Stimulated activated naive CD8-positive, alpha-beta T cell treated with anti-CD3 and anti-CD28 coated beads, Interleukin-15, amount 100 ng/mL, for 72 hours (primary cell): ENCODE data around the gene MISP.
A peak's percentile ranks its signal among the peaks of the same experiment; 100 is the strongest.

Experiments
- ATAC-seq: fragments of 150-1000 bp; cut with Tn5 transposase; 2 replicates; pipeline ENCODE4 v1.10.0; 2021; ENCODE audit warnings: mild to moderate bottlenecking, moderate library complexity
- DNase-seq, 2 donors: peaks; one replicate each; pipeline ENCODE4 v3.0.0; 2021 to 2022
- H3K27ac Mint-ChIP-seq, 2 donors: one replicate each; pipeline ENCODE4 v1.8.0; 2022; ENCODE audit warnings: mild to moderate bottlenecking in 2 of 2, mixed read lengths in 2 of 2, moderate library complexity in 2 of 2
- H3K27me3 Mint-ChIP-seq: one replicate; pipeline ENCODE4 v1.8.0; 2022; ENCODE audit warnings: mixed read lengths
- H3K4me1 Mint-ChIP-seq: one replicate; pipeline ENCODE4 v1.8.0; 2022; ENCODE audit warnings: mild to moderate bottlenecking, mixed read lengths
- H3K4me3 Mint-ChIP-seq, 2 donors: one replicate each; pipeline ENCODE4 v1.8.0; 2022; ENCODE audit warnings: mild to moderate bottlenecking in 2 of 2, mixed read lengths in 2 of 2, moderate library complexity in 1 of 2
- H3K9me3 Mint-ChIP-seq, 2 donors: one replicate each; pipeline ENCODE4 v1.8.0; 2022; ENCODE audit warnings: mixed read lengths in 2 of 2

MISP gene

GRCh38 chr19:771332-771785 is 20.4 kb downstream of the MISP start:
- Mint-ChIP-seq H3K27ac (no peak overlapping the region), H3K9me3 (no peaks in the 10 kb centered on the region), H3K4me3 (no peak overlapping the region), H3K4me1 (peaks cover 5% of the 10 kb centered on the region), H3K27me3 (peaks cover 15% of the 10 kb centered on the region)
- ATAC-seq (peak; percentile 80), DNase-seq (peak; percentile 28 to 53)

GRCh38 chr19:772063-772462 is 21.2 kb downstream of the MISP start:
- Mint-ChIP-seq H3K4me1 (peaks cover 5% of the 10 kb centered on the region), H3K27ac (no peak overlapping the region), H3K9me3 (no peaks in the 10 kb centered on the region), H3K4me3 (no peak overlapping the region), H3K27me3 (peaks cover 12% of the 10 kb centered on the region)
- ATAC-seq (no peak), DNase-seq (no peak)

- H3K4me1 Mint-ChIP-seq, result peaks cover 5% of the 10 kb centered on the region
- no peaks in the 10 kb centered on the region for H3K9me3 Mint-ChIP-seq
- peaks cover 8% of the 10 kb centered on the region for H3K27me3 Mint-ChIP-seq
- no peak overlapping the region for H3K27ac Mint-ChIP-seq
- no peak overlapping the region for H3K4me3 Mint-ChIP-seq
- ATAC-seq (no peak), DNase-seq (no peak)
Measured at GRCh38 chr19:772730-773436, 22.0 kb downstream of the MISP start.

- H3K27ac Mint-ChIP-seq, result no peak overlapping the region
- no peaks in the 10 kb centered on the region for H3K4me1 Mint-ChIP-seq
- no peaks in the 10 kb centered on the region for H3K9me3 Mint-ChIP-seq
- no peak overlapping the region for H3K4me3 Mint-ChIP-seq
- peaks cover 15% of the 10 kb centered on the region for H3K27me3 Mint-ChIP-seq
- ATAC-seq (no peak), DNase-seq (no peak)
Measured at GRCh38 chr19:776549-776948, 25.6 kb downstream of the MISP start.

GRCh38 chr19:778910-779653 is 28.2 kb downstream of the MISP start:
- no peak for ATAC-seq
- Mint-ChIP-seq H3K9me3 (no peaks in the 10 kb centered on the region), H3K4me3 (no peak overlapping the region), H3K4me1 (no peaks in the 10 kb centered on the region), H3K27ac (no peak overlapping the region), H3K27me3 (peaks cover 7% of the 10 kb centered on the region)
- no peak for DNase-seq

- H3K27me3 Mint-ChIP-seq, result peaks cover 7% of the 10 kb centered on the region
- no peaks in the 10 kb centered on the region for H3K4me1 Mint-ChIP-seq
- DNase-seq, result no peak
- no peak overlapping the region for H3K4me3 Mint-ChIP-seq
- no peak for ATAC-seq
- H3K9me3 Mint-ChIP-seq, result no peaks in the 10 kb centered on the region
- H3K27ac Mint-ChIP-seq, result no peak overlapping the region
Measured at GRCh38 chr19:780935-781334, 30.0 kb downstream of the MISP start.

- DNase-seq, result no peak
- no peak overlapping the region for H3K4me3 Mint-ChIP-seq
- no peak for ATAC-seq
- H3K4me1 Mint-ChIP-seq, result no peaks in the 10 kb centered on the region
- H3K27me3 Mint-ChIP-seq, result peaks cover 7% of the 10 kb centered on the region
- no peak overlapping the region for H3K27ac Mint-ChIP-seq
- H3K9me3 Mint-ChIP-seq, result no peaks in the 10 kb centered on the region
Measured at GRCh38 chr19:781800-782184, 30.9 kb downstream of the MISP start.

GRCh38 chr19:782185-782877 is 31.4 kb downstream of the MISP start:
- Mint-ChIP-seq H3K9me3 (no peaks in the 10 kb centered on the region), H3K4me3 (no peak overlapping the region), H3K27me3 (peaks cover 7% of the 10 kb centered on the region), H3K27ac (no peak overlapping the region), H3K4me1 (no peaks in the 10 kb centered on the region)
- no peak for DNase-seq
- no peak for ATAC-seq

- DNase-seq (no peak), ATAC-seq (no peak)
- Mint-ChIP-seq H3K9me3 (no peaks in the 10 kb centered on the region), H3K4me3 (no peak overlapping the region), H3K4me1 (no peaks in the 10 kb centered on the region), H3K27me3 (peaks cover 7% of the 10 kb centered on the region), H3K27ac (no peak overlapping the region)
Measured at GRCh38 chr19:782878-783668, 32.2 kb downstream of the MISP start.

GRCh38 chr19:784541-784940 is 33.6 kb downstream of the MISP start:
- DNase-seq (no peak), ATAC-seq (no peak)
- Mint-ChIP-seq H3K27ac (peak overlapping the region in 1 of 2 donors; percentile 42), H3K27me3 (peaks cover 9% of the 10 kb centered on the region), H3K4me3 (no peak overlapping the region), H3K9me3 (no peaks in the 10 kb centered on the region), H3K4me1 (no peaks in the 10 kb centered on the region)

- H3K4me3 Mint-ChIP-seq, result no peak overlapping the region
- DNase-seq, result no peak
- ATAC-seq, result no peak
- no peaks in the 10 kb centered on the region for H3K9me3 Mint-ChIP-seq
- no peak overlapping the region for H3K27ac Mint-ChIP-seq
- H3K4me1 Mint-ChIP-seq, result no peaks in the 10 kb centered on the region
- peaks cover 15% of the 10 kb centered on the region for H3K27me3 Mint-ChIP-seq
Measured at GRCh38 chr19:787536-787935, 36.6 kb downstream of the MISP start.

GRCh38 chr19:788686-788982 is 37.7 kb downstream of the MISP start:
- H3K27me3 Mint-ChIP-seq, result peaks cover 15% of the 10 kb centered on the region
- ATAC-seq (no peak), DNase-seq (no peak)
- H3K4me3 Mint-ChIP-seq, result no peak overlapping the region
- no peaks in the 10 kb centered on the region for H3K4me1 Mint-ChIP-seq
- peak overlapping the region; percentile 73 to 96 for H3K27ac Mint-ChIP-seq
- no peaks in the 10 kb centered on the region for H3K9me3 Mint-ChIP-seq

GRCh38 chr19:788983-789700 is 38.2 kb downstream of the MISP start:
- H3K4me1 Mint-ChIP-seq, result no peaks in the 10 kb centered on the region
- peak overlapping the region; percentile 73 to 96 for H3K27ac Mint-ChIP-seq
- H3K27me3 Mint-ChIP-seq, result peaks cover 15% of the 10 kb centered on the region
- H3K9me3 Mint-ChIP-seq, result no peaks in the 10 kb centered on the region
- no peak overlapping the region for H3K4me3 Mint-ChIP-seq
- DNase-seq (no peak), ATAC-seq (no peak)

- H3K27ac Mint-ChIP-seq, result peak overlapping the region; percentile 79 to 91
- no peak overlapping the region for H3K4me3 Mint-ChIP-seq
- H3K27me3 Mint-ChIP-seq, result peaks cover 15% of the 10 kb centered on the region
- no peaks in the 10 kb centered on the region for H3K4me1 Mint-ChIP-seq
- ATAC-seq (no peak), DNase-seq (no peak)
- no peaks in the 10 kb centered on the region for H3K9me3 Mint-ChIP-seq
Measured at GRCh38 chr19:789701-790060, 38.8 kb downstream of the MISP start.

GRCh38 chr19:791007-791566 is 40.2 kb downstream of the MISP start:
- H3K27me3 Mint-ChIP-seq, result peaks cover 15% of the 10 kb centered on the region
- no peaks in the 10 kb centered on the region for H3K9me3 Mint-ChIP-seq
- no peak for ATAC-seq
- DNase-seq, result no peak
- no peak overlapping the region for H3K4me3 Mint-ChIP-seq
- no peaks in the 10 kb centered on the region for H3K4me1 Mint-ChIP-seq
- H3K27ac Mint-ChIP-seq, result no peak overlapping the region
